ENCODE data around the gene MEI4.

DNA sequence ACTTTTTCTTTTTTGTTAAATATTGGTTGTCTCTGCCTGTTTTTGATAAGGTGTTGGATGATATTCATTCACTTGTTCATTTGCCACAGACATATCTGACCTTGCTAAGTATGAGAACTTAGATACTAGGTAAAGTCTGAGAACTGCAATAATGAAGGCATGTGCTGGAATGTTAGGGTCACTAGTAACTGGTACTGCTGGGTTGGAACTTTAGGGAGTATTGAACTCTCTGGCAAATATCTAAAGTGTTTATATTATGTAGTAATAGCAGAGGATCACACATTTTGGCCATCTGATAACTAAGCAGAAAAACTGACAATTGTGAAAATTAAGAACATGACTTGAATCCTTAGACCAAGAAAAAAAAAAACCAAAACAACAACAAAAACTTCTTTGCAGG lies 162.7 kb downstream of the MEI4 start:
- TF ChIP-seq EZH2 (IDR thresholded peaks at IDR 0.05) (no peak), POLR2A (IDR thresholded peaks at IDR 0.05; ENCODE audit: borderline replicate concordance, extremely low read depth, insufficient read depth, insufficient read length) (no peak), POLR2AphosphoS5 (IDR thresholded peaks at IDR 0.05; ENCODE audit: low read depth, low read length) (no peak), TCF7L2 (IDR thresholded peaks at IDR 0.05; ENCODE audit: borderline replicate concordance, extremely low read depth, insufficient read depth, insufficient read length) (no peak), RAD21 (IDR thresholded peaks at IDR 0.05; ENCODE audit: low read depth) (no peak), ZNF274 (IDR thresholded peaks at IDR 0.05; ENCODE audit: low read depth, low read length) (no peak)
- TF ChIP-seq, protein P1, sequence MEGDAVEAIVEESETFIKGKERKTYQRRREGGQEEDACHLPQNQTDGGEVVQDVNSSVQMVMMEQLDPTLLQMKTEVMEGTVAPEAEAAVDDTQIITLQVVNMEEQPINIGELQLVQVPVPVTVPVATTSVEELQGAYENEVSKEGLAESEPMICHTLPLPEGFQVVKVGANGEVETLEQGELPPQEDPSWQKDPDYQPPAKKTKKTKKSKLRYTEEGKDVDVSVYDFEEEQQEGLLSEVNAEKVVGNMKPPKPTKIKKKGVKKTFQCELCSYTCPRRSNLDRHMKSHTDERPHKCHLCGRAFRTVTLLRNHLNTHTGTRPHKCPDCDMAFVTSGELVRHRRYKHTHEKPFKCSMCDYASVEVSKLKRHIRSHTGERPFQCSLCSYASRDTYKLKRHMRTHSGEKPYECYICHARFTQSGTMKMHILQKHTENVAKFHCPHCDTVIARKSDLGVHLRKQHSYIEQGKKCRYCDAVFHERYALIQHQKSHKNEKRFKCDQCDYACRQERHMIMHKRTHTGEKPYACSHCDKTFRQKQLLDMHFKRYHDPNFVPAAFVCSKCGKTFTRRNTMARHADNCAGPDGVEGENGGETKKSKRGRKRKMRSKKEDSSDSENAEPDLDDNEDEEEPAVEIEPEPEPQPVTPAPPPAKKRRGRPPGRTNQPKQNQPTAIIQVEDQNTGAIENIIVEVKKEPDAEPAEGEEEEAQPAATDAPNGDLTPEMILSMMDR (IDR thresholded peaks at IDR 0.05 in 2 of 3, conservative IDR thresholded peaks at IDR 0.05 in 1 of 3; ENCODE audit: borderline replicate concordance in 1 of 3, insufficient read depth in 1 of 3, low read depth in 2 of 3, low read length in 2 of 3), result no peak
- TF ChIP-seq, protein P2, sequence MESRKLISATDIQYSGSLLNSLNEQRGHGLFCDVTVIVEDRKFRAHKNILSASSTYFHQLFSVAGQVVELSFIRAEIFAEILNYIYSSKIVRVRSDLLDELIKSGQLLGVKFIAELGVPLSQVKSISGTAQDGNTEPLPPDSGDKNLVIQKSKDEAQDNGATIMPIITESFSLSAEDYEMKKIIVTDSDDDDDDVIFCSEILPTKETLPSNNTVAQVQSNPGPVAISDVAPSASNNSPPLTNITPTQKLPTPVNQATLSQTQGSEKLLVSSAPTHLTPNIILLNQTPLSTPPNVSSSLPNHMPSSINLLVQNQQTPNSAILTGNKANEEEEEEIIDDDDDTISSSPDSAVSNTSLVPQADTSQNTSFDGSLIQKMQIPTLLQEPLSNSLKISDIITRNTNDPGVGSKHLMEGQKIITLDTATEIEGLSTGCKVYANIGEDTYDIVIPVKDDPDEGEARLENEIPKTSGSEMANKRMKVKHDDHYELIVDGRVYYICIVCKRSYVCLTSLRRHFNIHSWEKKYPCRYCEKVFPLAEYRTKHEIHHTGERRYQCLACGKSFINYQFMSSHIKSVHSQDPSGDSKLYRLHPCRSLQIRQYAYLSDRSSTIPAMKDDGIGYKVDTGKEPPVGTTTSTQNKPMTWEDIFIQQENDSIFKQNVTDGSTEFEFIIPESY (IDR thresholded peaks at IDR 0.05; ENCODE audit: extremely low read depth, insufficient replicate concordance, low read length), result no peak

Data from HCT116 (cell line).